Gastroesophageal sphincter (tissue), 3 donors: Measurements from ENCODE around the gene TRPC4.

ENCODE experiments used
- EP300 ChIP-seq: sonication (generic); formaldehyde crosslinking; IDR thresholded peaks from one replicate; pipeline ENCODE4 v1.6.1; 2017; ENCODE audit warnings: antibody characterized with exemption, mild to moderate bottlenecking
- POLR2A ChIP-seq, 2 donors: fragments of 450-650 bp; IDR thresholded peaks; one replicate each; pipeline ENCODE4 v1.6.1; 2017; ENCODE audit warnings: antibody characterized with exemption in 2 of 2, mild to moderate bottlenecking in 2 of 2, moderate library complexity in 1 of 2
- POLR2AphosphoS5 ChIP-seq: sonication (generic); formaldehyde crosslinking; IDR thresholded peaks from one replicate; pipeline ENCODE4 v1.6.1; 2017; ENCODE audit warnings: antibody characterized with exemption
- TF ChIP-seq, protein P1 (sequence below), 4 experiments: fragments of 200-600 bp in 2 of 4; fragments of 450-650 bp in 2 of 4; sonication (generic) in 1 of 4; IDR thresholded peaks; one replicate each; pipeline ENCODE4 v1.5.1; 2017 to 2019; ENCODE audit warnings: antibody characterized with exemption in 4 of 4, mild to moderate bottlenecking in 2 of 4, moderate library complexity in 2 of 4

DNA sequence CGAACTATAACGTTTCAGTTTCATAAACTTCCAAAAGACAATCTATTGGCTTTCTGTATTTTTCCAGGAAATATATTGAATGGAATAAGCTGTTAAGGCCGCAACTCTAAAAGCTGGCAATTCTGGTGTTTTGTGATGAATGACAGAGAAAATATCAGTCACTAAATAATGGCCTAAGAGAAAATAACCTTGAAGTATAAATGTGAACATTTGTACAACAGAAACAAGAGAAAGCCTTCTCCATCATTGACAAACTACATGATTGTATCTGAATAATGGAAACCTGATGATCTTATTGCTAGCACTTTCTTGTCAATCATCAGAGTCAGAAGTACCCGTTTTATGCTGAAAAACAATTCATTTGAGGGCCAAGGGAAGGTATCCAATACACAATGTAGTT is 134.3 kb downstream of the TRPC4 start:
- TF ChIP-seq, protein P1, sequence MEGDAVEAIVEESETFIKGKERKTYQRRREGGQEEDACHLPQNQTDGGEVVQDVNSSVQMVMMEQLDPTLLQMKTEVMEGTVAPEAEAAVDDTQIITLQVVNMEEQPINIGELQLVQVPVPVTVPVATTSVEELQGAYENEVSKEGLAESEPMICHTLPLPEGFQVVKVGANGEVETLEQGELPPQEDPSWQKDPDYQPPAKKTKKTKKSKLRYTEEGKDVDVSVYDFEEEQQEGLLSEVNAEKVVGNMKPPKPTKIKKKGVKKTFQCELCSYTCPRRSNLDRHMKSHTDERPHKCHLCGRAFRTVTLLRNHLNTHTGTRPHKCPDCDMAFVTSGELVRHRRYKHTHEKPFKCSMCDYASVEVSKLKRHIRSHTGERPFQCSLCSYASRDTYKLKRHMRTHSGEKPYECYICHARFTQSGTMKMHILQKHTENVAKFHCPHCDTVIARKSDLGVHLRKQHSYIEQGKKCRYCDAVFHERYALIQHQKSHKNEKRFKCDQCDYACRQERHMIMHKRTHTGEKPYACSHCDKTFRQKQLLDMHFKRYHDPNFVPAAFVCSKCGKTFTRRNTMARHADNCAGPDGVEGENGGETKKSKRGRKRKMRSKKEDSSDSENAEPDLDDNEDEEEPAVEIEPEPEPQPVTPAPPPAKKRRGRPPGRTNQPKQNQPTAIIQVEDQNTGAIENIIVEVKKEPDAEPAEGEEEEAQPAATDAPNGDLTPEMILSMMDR (IDR thresholded peaks at IDR 0.05) = no peak
- TF ChIP-seq POLR2A (IDR thresholded peaks at IDR 0.05) (no peak), POLR2AphosphoS5 (no peak), EP300 (no peak)
